Measurements from ENCODE around the gene CYP4A22. TPM values are rescaled to one million over a fixed set of nuclear protein-coding genes. Genes with fewer than 3 reads are reported as not detected.

The CYP4A22 gene
- total and polyA plus RNA-seq, 7 donors: 1.4 TPM; not detected in 6

DNA sequence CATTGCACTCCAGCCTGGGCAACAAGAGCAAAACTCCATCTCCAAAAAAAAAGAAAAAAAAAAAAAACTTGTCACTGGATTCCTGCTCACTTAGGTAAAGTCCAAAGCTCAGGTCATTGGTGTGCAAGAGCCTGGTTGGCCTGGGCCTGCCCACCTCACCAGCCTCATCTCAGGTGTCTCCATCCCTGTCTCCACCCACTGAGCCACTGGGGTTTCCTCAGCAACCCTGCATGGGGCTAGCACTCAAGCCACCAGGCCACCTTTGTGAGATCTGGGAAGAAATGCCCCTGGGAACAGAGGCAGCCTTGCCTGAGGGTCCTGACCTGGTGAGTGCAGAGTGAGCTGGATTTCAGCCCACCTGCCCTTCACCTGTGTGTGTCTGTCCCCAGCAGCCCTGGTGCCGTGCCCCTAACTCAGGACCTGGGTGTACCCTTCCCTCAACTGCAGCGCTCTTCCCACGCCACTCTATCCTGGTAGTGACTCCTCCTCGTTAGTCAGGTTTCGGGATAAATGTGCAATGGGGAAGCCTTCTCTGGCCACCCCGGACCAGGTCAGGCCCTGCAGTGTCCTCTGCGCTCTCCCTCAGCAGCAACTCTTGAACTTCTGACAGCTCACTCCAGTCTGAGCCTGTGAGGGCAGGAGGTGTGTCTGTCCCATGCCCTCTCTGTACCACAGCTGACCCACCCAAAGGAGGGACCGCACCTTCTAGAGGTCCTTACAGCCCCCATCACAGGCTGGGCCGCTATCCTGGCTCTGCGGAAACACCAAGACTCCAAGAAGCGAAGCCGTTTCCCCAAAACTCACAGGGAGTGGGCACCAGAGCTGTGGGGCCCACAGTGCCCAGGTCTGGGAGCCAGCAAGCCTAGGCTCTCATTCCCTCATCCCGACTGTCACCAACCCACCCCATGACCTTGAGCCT is 49.3 kb downstream of the CYP4A22 start:
- no peaks in the 10 kb centered on the region for H3K9me3 ChIP-seq
- no peak overlapping the region for H3K27ac ChIP-seq
- peaks cover 0 to 14% (median 12%) of the 10 kb centered on the region in 4 donors for H3K4me1 ChIP-seq
- no peaks in the 10 kb centered on the region for H3K36me3 ChIP-seq
- WGBS, 2 donors: 94 to 95% methylated on average over 13 of the region's 13 CpGs
- H3K4me3 ChIP-seq: no peak overlapping the region
- DNase-seq: no peak
- intact Hi-C loops (cut with DNase I): no loop called here
- peaks cover 0 to 23% (median 2%) of the 10 kb centered on the region in 3 donors for H3K27me3 ChIP-seq
- TF ChIP-seq POLR2A (IDR thresholded peaks at IDR 0.05): no peak

DNA sequence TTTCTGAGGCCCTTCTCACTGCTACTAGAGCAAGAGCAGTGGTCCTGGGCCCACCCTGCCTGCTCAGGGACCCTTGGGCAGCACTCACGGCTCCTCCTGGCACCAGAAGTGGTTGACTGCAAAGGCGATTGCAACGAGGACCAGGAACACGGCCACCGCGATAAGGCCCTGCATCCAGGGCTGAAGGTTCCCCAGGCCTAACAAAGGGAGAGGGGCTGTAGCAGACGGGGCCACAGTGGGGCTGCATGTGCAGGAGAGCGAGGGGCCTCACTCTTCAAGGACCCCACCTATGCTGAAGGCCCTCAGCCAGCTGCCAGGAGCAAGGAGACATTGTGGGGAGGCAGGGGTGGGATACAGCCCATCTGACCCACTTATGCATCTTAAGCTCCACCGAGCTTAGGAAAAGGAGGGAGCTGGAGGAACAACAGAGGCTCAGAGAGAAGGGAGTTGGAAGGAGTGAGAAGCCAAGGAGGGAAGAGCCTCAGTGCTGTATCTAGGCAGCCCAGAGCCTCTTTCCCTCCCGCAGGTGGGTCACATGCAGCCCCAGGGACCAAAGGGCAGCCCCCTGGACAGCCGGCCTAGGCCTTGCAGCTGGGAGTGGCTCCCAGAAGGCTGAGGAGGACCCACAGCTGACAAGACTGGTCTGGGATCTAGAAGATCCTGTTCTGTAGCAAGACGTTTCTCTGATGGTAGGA is 50.1 kb downstream of the CYP4A22 start:
- intact Hi-C loops (cut with DNase I): no loop called here
- no peak for DNase-seq

DNA sequence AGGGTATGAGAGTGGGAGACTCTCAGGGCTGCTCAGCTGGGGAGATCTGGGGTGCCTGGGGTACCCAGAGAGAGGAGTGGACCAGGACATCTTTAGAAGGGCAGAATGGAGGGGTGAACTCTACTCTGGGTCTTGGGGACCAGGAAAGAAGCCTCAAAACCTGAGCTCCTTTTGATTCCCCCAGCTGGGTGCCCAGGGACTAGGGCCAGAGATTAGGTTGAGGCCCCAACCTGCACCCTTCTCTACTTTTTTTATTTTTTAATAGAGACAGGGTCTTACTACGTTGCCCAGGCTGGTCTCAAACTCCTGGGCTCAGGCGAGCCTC is 50.6 kb downstream of the CYP4A22 start:
- Histone ChIP-seq H3K9me3 (no peaks in the 10 kb centered on the region), H3K4me3 (no peak overlapping the region), H3K4me1 (peaks cover 0 to 19% (median 16%) of the 10 kb centered on the region in 4 donors), H3K27me3 (peaks cover 0 to 12% (median 0%) of the 10 kb centered on the region in 3 donors), H3K27ac (no peak overlapping the region), H3K36me3 (no peaks in the 10 kb centered on the region)
- TF ChIP-seq, protein P1, sequence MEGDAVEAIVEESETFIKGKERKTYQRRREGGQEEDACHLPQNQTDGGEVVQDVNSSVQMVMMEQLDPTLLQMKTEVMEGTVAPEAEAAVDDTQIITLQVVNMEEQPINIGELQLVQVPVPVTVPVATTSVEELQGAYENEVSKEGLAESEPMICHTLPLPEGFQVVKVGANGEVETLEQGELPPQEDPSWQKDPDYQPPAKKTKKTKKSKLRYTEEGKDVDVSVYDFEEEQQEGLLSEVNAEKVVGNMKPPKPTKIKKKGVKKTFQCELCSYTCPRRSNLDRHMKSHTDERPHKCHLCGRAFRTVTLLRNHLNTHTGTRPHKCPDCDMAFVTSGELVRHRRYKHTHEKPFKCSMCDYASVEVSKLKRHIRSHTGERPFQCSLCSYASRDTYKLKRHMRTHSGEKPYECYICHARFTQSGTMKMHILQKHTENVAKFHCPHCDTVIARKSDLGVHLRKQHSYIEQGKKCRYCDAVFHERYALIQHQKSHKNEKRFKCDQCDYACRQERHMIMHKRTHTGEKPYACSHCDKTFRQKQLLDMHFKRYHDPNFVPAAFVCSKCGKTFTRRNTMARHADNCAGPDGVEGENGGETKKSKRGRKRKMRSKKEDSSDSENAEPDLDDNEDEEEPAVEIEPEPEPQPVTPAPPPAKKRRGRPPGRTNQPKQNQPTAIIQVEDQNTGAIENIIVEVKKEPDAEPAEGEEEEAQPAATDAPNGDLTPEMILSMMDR (IDR thresholded peaks at IDR 0.05): no peak
- TF ChIP-seq POLR2A (IDR thresholded peaks at IDR 0.05): no peak
- 81 to 84% methylated on average over 2 of the region's 2 CpGs for WGBS, 2 donors
- no peak for DNase-seq
- intact Hi-C loops (cut with DNase I): no loop called here

More for the DNA sequence above, 50.1 kb downstream of the CYP4A22 start:
- Histone ChIP-seq H3K4me1 (peaks cover 0 to 14% (median 12%) of the 10 kb centered on the region in 4 donors), H3K4me3 (no peak overlapping the region), H3K36me3 (no peaks in the 10 kb centered on the region), H3K9me3 (no peaks in the 10 kb centered on the region), H3K27me3 (peaks cover 0 to 15% (median 0%) of the 10 kb centered on the region in 3 donors), H3K27ac (no peak overlapping the region)
- 70 to 85% methylated on average over 12 of the region's 12 CpGs for WGBS, 2 donors
- TF ChIP-seq EP300 (IDR thresholded peaks at IDR 0.05): no peak
- TF ChIP-seq, protein P1 (IDR thresholded peaks at IDR 0.05): no peak
- no peak for TF ChIP-seq POLR2A (IDR thresholded peaks at IDR 0.05)
- no peak for TF ChIP-seq POLR2AphosphoS5 (IDR thresholded peaks at IDR 0.05)

GRCh38 chr1:47188791-47189785 is 51.8 kb downstream of the CYP4A22 start:
- TF ChIP-seq POLR2A (IDR thresholded peaks at IDR 0.05): no peak
- H3K9me3 ChIP-seq: no peaks in the 10 kb centered on the region
- no peaks in the 10 kb centered on the region for H3K36me3 ChIP-seq
- WGBS, 2 donors: 26 to 61% methylated on average over 7 of the region's 7 CpGs
- intact Hi-C loops (cut with DNase I): no loop called here
- peaks cover 0 to 21% (median 17%) of the 10 kb centered on the region in 4 donors for H3K4me1 ChIP-seq
- peak overlapping the region in 1 of 4 donors; percentile 12 for H3K27ac ChIP-seq
- H3K27me3 ChIP-seq: no peaks in the 10 kb centered on the region
- no peak for DNase-seq
- H3K4me3 ChIP-seq: no peak overlapping the region

- no peaks in the 10 kb centered on the region for H3K27me3 ChIP-seq
- peak within 1 kb of the TSS in 3 of 4 donors; percentile 3 to 30 (median 12) for H3K27ac ChIP-seq
- TF ChIP-seq EP300 (IDR thresholded peaks at IDR 0.05): no peak
- TF ChIP-seq POLR2AphosphoS5 (IDR thresholded peaks at IDR 0.05): peak in 1 of 4 donors; percentile 13
- TF ChIP-seq, protein P1 (IDR thresholded peaks at IDR 0.05): no peak
- TF ChIP-seq POLR2A (IDR thresholded peaks at IDR 0.05): no peak
- DNase-seq: peak; percentile 89
- no peak within 1 kb of the TSS for H3K4me3 ChIP-seq
- intact Hi-C loops (cut with DNase I): loop anchor here (5.0 kb wide), 2 partner anchors 247 to 522 kb away; partner anchors contain the start of gene FOXD2
- 11 to 58% methylated on average over 16 of the region's 16 CpGs for WGBS, 2 donors
- peaks cover 0 to 21% (median 17%) of the 10 kb centered on the region in 4 donors for H3K4me1 ChIP-seq
- H3K9me3 ChIP-seq: no peaks in the 10 kb centered on the region
- H3K36me3 ChIP-seq: no peaks in the 10 kb centered on the region
These were observed 52.7 kb downstream of the CYP4A22 start, which contains the start of gene PDZK1IP1 for GRCh38 chr1:47189844-47190508. TSS of gene PDZK1IP1 (minus strand) at chr1:47190036. CDS start at chr1:47189932, 104 bp downstream.

Data from sigmoid colon (tissue), 7 donors.